Nephron progenitor cell (in vitro differentiated cells): ENCODE results near the gene FAM234A.
"Not testable (repeated sequence)": the region's sequence is repeated elsewhere in the genome, so short reads cannot be mapped to it uniquely, and the experiment has no call there.

ENCODE experiments used
- DNase-seq: peaks from one replicate; pipeline ENCODE4 v3.0.0; 2021
- H3K27ac Mint-ChIP-seq: 2 replicates; pipeline ENCODE4 v1.8.0; 2021; ENCODE audit warnings: mild to moderate bottlenecking, moderate library complexity, mixed read lengths
- H3K27me3 Mint-ChIP-seq: 2 replicates; pipeline ENCODE4 v1.8.0; 2021; ENCODE audit warnings: mild to moderate bottlenecking, low read depth, mixed read lengths; ENCODE audit not compliant: poor library complexity
- H3K36me3 Mint-ChIP-seq: 2 replicates; pipeline ENCODE4 v1.8.0; 2021; ENCODE audit warnings: low read depth, mixed read lengths
- H3K4me1 Mint-ChIP-seq: 2 replicates; pipeline ENCODE4 v1.8.0; 2021; ENCODE audit warnings: mixed read lengths
- H3K4me3 Mint-ChIP-seq: 2 replicates; pipeline ENCODE4 v1.8.0; 2021; ENCODE audit warnings: mild to moderate bottlenecking, moderate library complexity, mixed read lengths
- H3K9me3 Mint-ChIP-seq: 2 replicates; pipeline ENCODE4 v1.8.0; 2021; ENCODE audit warnings: mild to moderate bottlenecking, moderate library complexity, mixed read lengths
- TF ChIP-seq, protein P1 (sequence below): fragments of 200-600 bp; sonication (generic); IDR thresholded peaks from 2 replicates; pipeline ENCODE4 v1.5.0; 2021; ENCODE audit warnings: antibody characterized with exemption

FAM234A gene

DNA sequence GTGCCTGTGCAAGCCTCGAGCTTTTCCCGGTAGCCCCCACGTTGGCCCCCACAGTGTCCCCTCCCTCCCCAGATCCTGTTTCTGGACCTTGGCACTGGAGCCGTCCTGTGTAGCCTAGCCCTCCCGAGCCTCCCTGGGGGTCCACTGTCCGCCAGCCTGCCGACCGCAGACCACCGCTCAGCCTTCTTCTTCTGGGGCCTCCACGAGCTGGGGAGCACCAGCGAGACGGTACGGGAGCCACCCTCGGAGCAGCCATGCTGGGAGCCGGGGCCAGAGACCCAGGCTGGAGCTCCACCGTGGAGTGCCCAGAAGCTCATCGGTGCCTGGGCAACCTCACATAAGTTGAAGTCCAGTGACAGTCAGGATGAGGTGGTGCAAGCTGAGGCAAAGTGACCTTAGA, 29.3 kb downstream of the FAM234A start:
- TF ChIP-seq, protein P1, sequence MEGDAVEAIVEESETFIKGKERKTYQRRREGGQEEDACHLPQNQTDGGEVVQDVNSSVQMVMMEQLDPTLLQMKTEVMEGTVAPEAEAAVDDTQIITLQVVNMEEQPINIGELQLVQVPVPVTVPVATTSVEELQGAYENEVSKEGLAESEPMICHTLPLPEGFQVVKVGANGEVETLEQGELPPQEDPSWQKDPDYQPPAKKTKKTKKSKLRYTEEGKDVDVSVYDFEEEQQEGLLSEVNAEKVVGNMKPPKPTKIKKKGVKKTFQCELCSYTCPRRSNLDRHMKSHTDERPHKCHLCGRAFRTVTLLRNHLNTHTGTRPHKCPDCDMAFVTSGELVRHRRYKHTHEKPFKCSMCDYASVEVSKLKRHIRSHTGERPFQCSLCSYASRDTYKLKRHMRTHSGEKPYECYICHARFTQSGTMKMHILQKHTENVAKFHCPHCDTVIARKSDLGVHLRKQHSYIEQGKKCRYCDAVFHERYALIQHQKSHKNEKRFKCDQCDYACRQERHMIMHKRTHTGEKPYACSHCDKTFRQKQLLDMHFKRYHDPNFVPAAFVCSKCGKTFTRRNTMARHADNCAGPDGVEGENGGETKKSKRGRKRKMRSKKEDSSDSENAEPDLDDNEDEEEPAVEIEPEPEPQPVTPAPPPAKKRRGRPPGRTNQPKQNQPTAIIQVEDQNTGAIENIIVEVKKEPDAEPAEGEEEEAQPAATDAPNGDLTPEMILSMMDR = no peak
- H3K4me1 Mint-ChIP-seq = no peaks in the 10 kb centered on the region
- peaks cover 4% of the 10 kb centered on the region for H3K27me3 Mint-ChIP-seq
- H3K27ac Mint-ChIP-seq = no peak overlapping the region
- no peaks in the 10 kb centered on the region for H3K9me3 Mint-ChIP-seq
- H3K4me3 Mint-ChIP-seq = no peak overlapping the region
- no peak for DNase-seq
- peaks cover 22% of the 10 kb centered on the region for H3K36me3 Mint-ChIP-seq

DNA sequence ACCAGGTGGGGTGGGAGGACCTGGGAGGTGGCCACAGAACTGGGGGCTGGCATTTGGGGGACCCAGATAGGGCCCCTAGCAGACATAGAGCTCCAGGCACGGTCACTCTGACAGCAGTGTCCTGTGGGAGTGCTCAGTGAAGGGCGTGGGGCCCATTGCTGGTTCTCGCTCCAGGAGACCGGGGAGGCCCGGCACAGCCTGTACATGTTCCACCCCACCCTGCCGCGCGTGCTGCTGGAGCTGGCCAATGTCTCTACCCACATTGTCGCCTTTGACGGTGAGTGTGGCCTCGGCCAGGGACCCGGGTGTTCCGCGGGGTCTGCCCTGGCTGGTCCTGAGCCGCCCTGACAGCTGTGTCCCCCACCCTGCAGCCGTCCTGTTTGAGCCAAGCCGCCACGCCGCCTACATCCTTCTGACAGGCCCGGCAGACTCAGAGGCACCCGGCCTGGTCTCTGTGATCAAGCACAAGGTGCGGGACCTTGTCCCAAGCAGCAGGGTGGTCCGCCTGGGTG, 29.9 kb downstream of the FAM234A start:
- Mint-ChIP-seq H3K27me3 (peaks cover under 1% of the 10 kb centered on the region), H3K9me3 (no peaks in the 10 kb centered on the region), H3K4me1 (no peaks in the 10 kb centered on the region), H3K36me3 (peaks cover 17% of the 10 kb centered on the region), H3K27ac (no peak overlapping the region), H3K4me3 (no peak overlapping the region)
- TF ChIP-seq, protein P1 = no peak
- DNase-seq = no peak

DNA sequence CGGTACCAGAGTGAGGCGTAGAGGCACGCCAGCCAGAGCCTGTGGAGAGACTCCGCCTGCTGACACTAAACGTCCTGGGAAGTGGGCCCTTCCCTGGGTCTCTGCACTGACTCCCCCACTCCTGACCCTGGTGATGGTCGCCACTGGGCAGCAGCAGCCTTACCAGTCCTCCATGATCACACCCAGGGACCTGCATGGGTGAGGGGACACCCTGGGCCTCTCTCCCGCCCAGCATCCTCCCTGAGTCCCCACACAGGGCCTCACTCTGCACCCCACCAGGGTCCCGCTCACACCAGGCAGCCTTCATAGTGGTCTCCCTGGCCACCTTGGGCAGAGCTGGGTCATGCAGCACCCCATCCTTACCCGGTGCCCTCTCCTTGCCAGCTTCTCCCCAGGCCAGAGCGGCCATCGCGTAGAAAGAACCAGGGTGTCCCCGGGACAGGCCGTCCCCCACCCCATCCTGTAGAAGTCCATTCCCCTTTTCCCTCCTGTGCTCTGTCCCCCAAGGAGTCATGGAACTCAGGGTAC, 30.4 kb downstream of the FAM234A start:
- Mint-ChIP-seq H3K27ac (peak overlapping the region; percentile 89), H3K36me3 (peaks cover 17% of the 10 kb centered on the region), H3K4me3 (no peak overlapping the region), H3K27me3 (peaks cover 6% of the 10 kb centered on the region), H3K9me3 (no peaks in the 10 kb centered on the region), H3K4me1 (no peaks in the 10 kb centered on the region)
- TF ChIP-seq, protein P1 = no peak
- no peak for DNase-seq

DNA sequence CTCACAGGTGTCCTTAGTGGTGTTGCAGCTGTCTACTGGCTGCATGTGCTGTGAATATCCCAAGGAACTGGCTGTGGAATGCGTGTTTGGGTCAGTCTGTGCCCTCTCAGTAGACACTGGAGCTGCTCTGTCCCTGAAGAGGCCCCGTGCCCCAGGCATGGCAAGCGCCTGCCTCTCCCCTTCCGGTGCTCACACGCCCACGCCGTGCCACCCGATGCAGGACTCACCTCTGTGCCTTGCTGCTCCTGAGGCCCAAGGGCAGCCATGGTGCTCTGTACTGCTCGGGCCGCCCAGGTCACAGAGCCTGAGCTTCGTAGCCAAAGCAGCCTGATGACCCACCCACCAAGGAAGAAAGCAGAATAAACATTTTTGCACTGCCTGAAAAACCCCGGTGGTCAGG, 31.1 kb downstream of the FAM234A start:
- TF ChIP-seq, protein P1 = no peak
- no peak for DNase-seq

DNA sequence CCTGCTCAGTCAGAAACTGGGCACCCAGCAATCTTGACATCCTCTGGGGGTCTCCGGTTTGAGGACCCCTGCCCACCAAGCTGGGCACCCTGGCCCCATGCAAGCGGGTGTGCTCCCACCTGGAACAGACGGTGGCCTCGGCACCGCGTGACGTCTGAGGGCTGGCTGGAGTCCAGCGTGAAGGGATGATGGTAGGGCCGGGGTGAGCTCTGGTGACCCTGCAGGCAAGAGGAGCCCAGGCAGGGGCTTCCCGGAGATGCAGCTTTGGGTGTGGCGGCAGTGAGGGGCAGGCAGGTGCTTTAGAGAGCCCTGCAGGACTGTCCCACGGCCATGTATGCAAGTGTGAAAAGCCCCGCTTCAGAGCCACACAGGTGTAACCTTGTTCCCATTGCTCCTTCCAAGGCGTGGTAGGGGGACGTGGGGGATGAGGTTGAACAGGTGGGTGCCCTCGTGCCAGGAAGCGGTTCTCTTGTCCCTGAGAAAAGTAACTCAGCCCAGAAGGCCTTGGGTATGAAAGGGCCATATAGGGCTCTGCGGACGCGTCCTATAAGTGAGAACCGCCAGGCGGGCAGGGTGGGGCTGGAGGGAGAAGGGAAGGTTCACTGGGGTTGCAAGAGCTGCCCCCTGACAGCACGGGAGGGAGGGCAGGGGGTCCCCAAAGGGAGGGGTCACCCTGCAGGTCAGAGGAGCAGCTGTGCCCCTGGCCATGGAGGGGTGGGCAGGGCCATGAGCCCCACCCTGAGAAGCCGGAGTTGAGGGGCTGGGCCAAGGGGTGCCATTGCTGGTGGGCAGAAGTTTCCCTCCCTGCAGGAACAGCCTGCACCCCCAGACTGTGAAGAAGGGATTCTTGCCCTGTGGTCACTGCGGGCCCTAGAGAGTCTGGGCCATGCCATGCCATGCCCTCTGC, 31.9 kb downstream of the FAM234A start:
- Mint-ChIP-seq H3K27me3 (peaks cover 9% of the 10 kb centered on the region), H3K36me3 (peaks cover 11% of the 10 kb centered on the region), H3K27ac (no peak overlapping the region), H3K4me3 (no peak overlapping the region), H3K4me1 (no peaks in the 10 kb centered on the region), H3K9me3 (no peaks in the 10 kb centered on the region)
- no peak for DNase-seq
- TF ChIP-seq, protein P1 = no peak

More for the DNA sequence above, 31.1 kb downstream of the FAM234A start:
- Mint-ChIP-seq H3K36me3 (peaks cover 13% of the 10 kb centered on the region), H3K27me3 (peaks cover 6% of the 10 kb centered on the region), H3K4me1 (no peaks in the 10 kb centered on the region), H3K27ac (peak overlapping the region; percentile 89), H3K4me3 (no peak overlapping the region), H3K9me3 (no peaks in the 10 kb centered on the region)

DNA sequence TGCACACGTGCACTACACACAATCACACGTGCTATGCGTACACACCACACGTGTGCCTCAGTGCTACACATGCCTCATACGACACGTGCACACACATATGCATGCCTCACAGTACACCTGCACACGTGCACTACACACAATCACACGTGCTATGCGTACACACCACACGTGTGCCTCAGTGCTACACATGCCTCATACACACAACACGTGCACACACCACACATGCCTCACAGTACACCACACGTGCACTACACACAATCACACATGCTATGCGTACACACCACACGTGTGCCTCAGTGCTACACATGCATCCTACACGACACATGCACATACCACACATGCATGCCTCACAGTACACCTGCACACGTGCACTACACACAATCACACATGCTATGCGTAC, 32.9 kb downstream of the FAM234A start:
- Mint-ChIP-seq H3K27me3 (peaks cover 16% of the 10 kb centered on the region), H3K27ac (peak overlapping the region; percentile 70)
- not testable (repeated sequence) for H3K9me3 Mint-ChIP-seq, DNase-seq, H3K4me3 Mint-ChIP-seq, H3K4me1 Mint-ChIP-seq, H3K36me3 Mint-ChIP-seq
